SJSA1 (cell line): ENCODE results near the gene FBXO34. TPM values are rescaled to one million over a fixed set of nuclear protein-coding genes. Genes with fewer than 3 reads are reported as not detected.

Experiments
- DNase-seq, 2 experiments: peaks; one replicate each; pipeline ENCODE4 v3.0.0-alpha.2; 2015 to 2020; ENCODE audit warnings: low spot score in 2 of 2, low read depth in 1 of 2
- H3K27ac ChIP-seq: fragments of 250-450 bp; sonication (Bioruptor Pico); 2 replicates; pipeline ENCODE4 v1.5.1; 2020; ENCODE audit warnings: mild to moderate bottlenecking, moderate library complexity
- H3K27me3 ChIP-seq: fragments of 250-450 bp; sonication (Bioruptor Pico); replicated peaks from 2 replicates; pipeline ENCODE4 v1.5.1; 2020; ENCODE audit warnings: mild to moderate bottlenecking, moderate library complexity
- H3K36me3 ChIP-seq: fragments of 250-450 bp; sonication (Bioruptor Pico); 2 replicates; pipeline ENCODE4 v1.5.1; 2020; ENCODE audit warnings: mild to moderate bottlenecking
- H3K4me1 ChIP-seq: fragments of 250-450 bp; sonication (Bioruptor Pico); replicated peaks from 2 replicates; pipeline ENCODE4 v1.6.1; 2021; ENCODE audit warnings: mild to moderate bottlenecking
- H3K4me3 ChIP-seq: fragments of 250-450 bp; sonication (Bioruptor Pico); 2 replicates; pipeline ENCODE4 v1.5.1; 2020; ENCODE audit warnings: mild to moderate bottlenecking
- H3K9me3 ChIP-seq: fragments of 250-450 bp; sonication (Bioruptor Pico); replicated peaks from 2 replicates; pipeline ENCODE4 v1.5.1; 2020; ENCODE audit warnings: mild to moderate bottlenecking
- total RNA-seq: library from RNA; depleted of rRNA; stranded (reverse); fragments of >200 nt; shearing (Covaris generic); gene quantifications from 2 replicates; pipeline ENCODE4 v1.2.3, GENCODE V29; 2014

Gene FBXO34
- total RNA-seq, 1 experiment from 2014 or later, result 16.5 TPM

GRCh38 chr14:55249423-55249822 is 21.8 kb upstream of the FBXO34 start:
- H3K36me3 ChIP-seq, result no peaks in the 10 kb centered on the region
- no peaks in the 10 kb centered on the region for H3K9me3 ChIP-seq
- no peak for DNase-seq
- no peak overlapping the region for H3K27ac ChIP-seq
- H3K4me1 ChIP-seq, result no peaks in the 10 kb centered on the region
- no peak overlapping the region for H3K4me3 ChIP-seq
- 0 out of 2 replicates have a peak, but pooled peaks cover 5% of the 10 kb centered on the region for H3K27me3 ChIP-seq

- H3K27me3 ChIP-seq, result peaks cover 3% of the 10 kb centered on the region; the same call in 1 of the 2 replicates
- no peak for DNase-seq
- no peaks in the 10 kb centered on the region for H3K4me1 ChIP-seq
- H3K9me3 ChIP-seq, result no peaks in the 10 kb centered on the region
- H3K27ac ChIP-seq, result no peak overlapping the region
- H3K36me3 ChIP-seq, result no peaks in the 10 kb centered on the region
- H3K4me3 ChIP-seq, result no peak overlapping the region
Observed at GRCh38 chr14:55253276-55253675, 17.9 kb upstream of the FBXO34 start.

DNA sequence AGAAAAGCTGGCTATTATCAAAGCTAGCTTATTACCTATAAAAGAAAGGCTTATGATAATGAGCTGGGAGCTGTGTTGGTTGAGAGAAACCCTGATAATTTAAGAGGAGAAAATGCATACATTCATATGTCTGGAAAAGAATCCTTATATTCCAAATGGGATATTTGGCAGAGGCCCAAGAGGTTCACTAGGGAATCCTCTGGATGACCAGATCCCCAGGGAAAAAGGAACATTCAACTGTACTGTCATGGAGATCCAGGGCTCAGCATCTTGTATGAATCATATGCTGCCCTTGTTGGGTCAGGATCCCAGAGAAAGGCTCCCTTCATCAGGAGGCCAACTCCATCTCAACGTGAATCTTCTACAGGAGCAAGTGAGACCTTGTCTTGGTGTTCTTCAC is 16.6 kb upstream of the FBXO34 start:
- DNase-seq, result no peak
- Histone ChIP-seq H3K27me3 (peaks cover 3% of the 10 kb centered on the region; the same call in 1 of the 2 replicates), H3K27ac (no peak overlapping the region), H3K9me3 (no peaks in the 10 kb centered on the region), H3K4me3 (no peak overlapping the region), H3K4me1 (no peaks in the 10 kb centered on the region), H3K36me3 (no peaks in the 10 kb centered on the region)

DNA sequence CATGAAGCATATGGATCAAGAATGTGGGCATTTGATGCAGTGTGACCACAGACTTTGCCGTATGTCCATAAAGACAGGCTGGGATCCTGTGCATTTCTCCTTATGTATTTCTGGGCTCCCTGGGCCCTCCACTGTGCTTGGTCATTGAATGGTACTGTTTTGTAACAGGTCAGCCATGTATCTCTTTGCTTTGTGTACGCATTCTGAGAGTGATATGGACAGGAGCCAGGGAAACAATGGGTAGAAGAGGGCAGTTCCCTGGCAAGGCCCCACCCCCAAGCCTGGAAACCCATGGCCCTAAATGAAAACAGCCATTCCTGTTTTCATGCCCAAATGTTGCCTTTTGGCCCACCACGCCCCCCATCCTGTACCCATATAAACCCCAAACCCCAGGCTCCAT is 15.2 kb upstream of the FBXO34 start:
- H3K36me3 ChIP-seq, result no peaks in the 10 kb centered on the region
- H3K4me3 ChIP-seq, result no peak overlapping the region
- peaks cover 6% of the 10 kb centered on the region; the same call in 1 of the 2 replicates for H3K27me3 ChIP-seq
- no peaks in the 10 kb centered on the region for H3K4me1 ChIP-seq
- H3K27ac ChIP-seq, result no peak overlapping the region
- DNase-seq, result no peak
- no peaks in the 10 kb centered on the region for H3K9me3 ChIP-seq

DNA sequence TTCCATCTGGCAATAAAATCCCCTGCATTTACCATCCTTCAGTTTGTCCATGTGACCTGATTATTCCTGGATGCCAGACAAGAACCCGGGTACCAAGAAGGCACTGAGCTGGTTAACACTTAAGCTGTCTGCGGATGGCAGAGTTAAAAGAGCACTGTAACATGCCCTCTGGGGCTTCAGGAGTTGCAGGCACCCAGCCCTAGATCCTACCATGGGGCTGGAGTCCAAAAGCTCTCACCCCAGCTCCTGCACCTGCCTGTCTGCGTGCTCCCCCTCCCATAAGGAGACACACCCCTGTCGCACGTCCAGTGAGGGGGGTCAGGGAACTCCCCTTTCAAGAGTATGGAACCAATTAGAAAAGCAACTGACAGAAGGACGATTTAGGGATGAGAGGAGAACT is 14.6 kb upstream of the FBXO34 start:
- DNase-seq, result no peak
- Histone ChIP-seq H3K27me3 (peaks cover 6% of the 10 kb centered on the region; the same call in 1 of the 2 replicates), H3K36me3 (no peaks in the 10 kb centered on the region), H3K4me3 (no peak overlapping the region), H3K9me3 (no peaks in the 10 kb centered on the region), H3K27ac (no peak overlapping the region), H3K4me1 (no peaks in the 10 kb centered on the region)

GRCh38 chr14:55265197-55265596 is 6.0 kb upstream of the FBXO34 start:
- no peak for DNase-seq
- Histone ChIP-seq H3K4me3 (no peak overlapping the region), H3K36me3 (no peaks in the 10 kb centered on the region), H3K9me3 (no peaks in the 10 kb centered on the region), H3K27ac (no peak overlapping the region), H3K4me1 (peaks cover 16% of the 10 kb centered on the region), H3K27me3 (0 out of 2 replicates have a peak, but pooled peaks cover 3% of the 10 kb centered on the region)

DNA sequence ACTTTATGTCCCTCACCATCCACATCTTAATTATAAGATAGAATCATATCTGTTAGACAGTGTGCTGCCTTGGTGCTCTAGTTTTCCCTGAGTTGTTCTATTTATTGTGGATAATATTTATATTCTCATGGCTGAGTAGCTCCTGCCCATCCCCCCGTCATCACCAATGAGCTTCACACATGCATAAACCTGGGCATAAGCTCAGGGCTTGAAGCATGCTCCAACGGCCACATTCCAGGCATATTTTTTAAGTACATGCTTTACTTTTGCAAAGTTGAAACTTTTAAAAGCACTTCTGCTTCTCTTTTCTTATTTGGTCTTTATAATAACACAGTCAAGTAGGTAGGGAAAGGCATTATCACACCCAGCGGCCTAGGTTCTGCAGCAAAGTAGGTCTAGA is 3.4 kb upstream of the FBXO34 start:
- DNase-seq, result peak; percentile 44 to 50
- H3K27me3 ChIP-seq, result no peaks in the 10 kb centered on the region
- H3K4me3 ChIP-seq, result no peak overlapping the region
- H3K36me3 ChIP-seq, result peaks cover 3% of the 10 kb centered on the region; the same call in 1 of the 2 replicates
- H3K9me3 ChIP-seq, result no peaks in the 10 kb centered on the region
- peaks cover 23% of the 10 kb centered on the region for H3K4me1 ChIP-seq
- H3K27ac ChIP-seq, result peak overlapping the region; percentile 30

GRCh38 chr14:55271572-55272298 is 514 bp downstream of the FBXO34 start:
- peak; percentile 68 to 71 for DNase-seq
- H3K27ac ChIP-seq, result peak overlapping the region; percentile 77
- peaks cover 25% of the 10 kb centered on the region for H3K4me1 ChIP-seq
- no peaks in the 10 kb centered on the region for H3K9me3 ChIP-seq
- H3K36me3 ChIP-seq, result peaks cover 3% of the 10 kb centered on the region; the same call in 1 of the 2 replicates
- H3K27me3 ChIP-seq, result no peaks in the 10 kb centered on the region
- H3K4me3 ChIP-seq, result peak overlapping the region; percentile 87

DNA sequence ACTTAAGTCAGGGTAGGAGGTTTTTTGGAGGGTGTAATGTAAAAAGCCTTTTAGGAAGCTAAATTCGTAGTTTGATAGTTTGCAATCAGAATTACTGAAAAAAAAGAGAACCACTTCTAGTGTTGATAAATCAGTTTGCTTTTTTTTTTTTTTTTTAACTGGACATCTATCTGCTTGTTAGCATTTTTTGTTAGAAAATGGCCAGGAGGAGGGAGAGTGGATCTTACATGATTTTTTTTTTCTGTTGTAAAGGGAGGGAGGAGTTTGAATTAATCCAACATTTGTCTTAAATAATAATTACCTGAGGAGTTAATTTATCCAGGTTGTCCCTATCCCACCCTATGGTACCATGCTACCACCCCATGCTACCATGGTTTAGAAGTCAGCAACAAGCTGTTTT is 1.2 kb downstream of the FBXO34 start:
- Histone ChIP-seq H3K36me3 (peaks cover 3% of the 10 kb centered on the region; the same call in 1 of the 2 replicates), H3K27ac (no peak overlapping the region; the same call in 1 of the 2 replicates), H3K4me3 (peak overlapping the region; percentile 87), H3K27me3 (no peaks in the 10 kb centered on the region), H3K9me3 (no peaks in the 10 kb centered on the region), H3K4me1 (peaks cover 20% of the 10 kb centered on the region)
- DNase-seq, result no peak

DNA sequence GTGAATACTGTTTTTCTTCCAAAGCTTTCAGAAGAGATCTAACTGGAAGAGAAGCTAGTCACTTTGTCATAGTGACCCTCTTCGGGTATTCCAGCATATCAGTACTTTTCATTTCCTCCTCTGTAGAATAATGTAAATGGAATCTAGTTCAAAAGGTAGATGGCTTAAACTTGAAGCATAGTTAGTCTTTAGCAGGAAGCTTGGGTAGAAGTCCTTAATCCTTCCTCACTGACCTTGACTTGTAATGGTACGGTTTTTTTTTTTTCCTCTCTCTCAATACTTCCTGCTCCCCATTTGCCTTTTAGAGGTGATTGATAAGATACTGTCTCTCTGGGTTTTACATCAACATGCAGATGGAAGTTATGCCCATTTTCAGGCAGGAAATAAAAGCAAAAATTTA is 1.7 kb downstream of the FBXO34 start:
- Histone ChIP-seq H3K27ac (no peak overlapping the region), H3K9me3 (no peaks in the 10 kb centered on the region), H3K4me3 (no peak overlapping the region), H3K36me3 (peaks cover 3% of the 10 kb centered on the region; the same call in 1 of the 2 replicates), H3K4me1 (peaks cover 15% of the 10 kb centered on the region), H3K27me3 (no peaks in the 10 kb centered on the region)
- no peak for DNase-seq

DNA sequence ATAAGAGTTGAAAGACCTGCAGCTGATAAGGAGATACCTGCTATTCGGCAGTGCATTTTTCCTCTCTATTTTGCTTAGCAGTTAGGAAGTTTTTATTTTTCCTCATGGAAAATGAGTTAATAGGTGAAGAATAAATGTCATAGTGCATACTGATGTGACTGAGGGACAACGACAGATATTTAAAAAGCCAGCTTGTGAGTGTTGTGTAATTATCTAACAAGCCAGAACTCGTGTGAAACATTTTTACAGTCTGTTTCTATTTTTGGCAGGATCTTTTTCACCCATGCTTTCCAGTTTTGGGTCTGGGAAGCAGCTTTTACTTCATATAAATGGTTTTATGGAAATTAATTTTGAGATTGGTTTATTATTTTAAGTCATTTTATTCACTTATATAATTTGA is 2.9 kb downstream of the FBXO34 start:
- DNase-seq, result no peak
- H3K27ac ChIP-seq, result no peak overlapping the region
- H3K36me3 ChIP-seq, result peaks cover 10% of the 10 kb centered on the region; the same call in 1 of the 2 replicates
- no peaks in the 10 kb centered on the region for H3K27me3 ChIP-seq
- H3K4me1 ChIP-seq, result peaks cover 9% of the 10 kb centered on the region
- no peak overlapping the region for H3K4me3 ChIP-seq
- no peaks in the 10 kb centered on the region for H3K9me3 ChIP-seq

GRCh38 chr14:55274751-55275150 is 3.5 kb downstream of the FBXO34 start:
- Histone ChIP-seq H3K4me1 (peaks cover 9% of the 10 kb centered on the region), H3K27ac (no peak overlapping the region), H3K27me3 (no peaks in the 10 kb centered on the region), H3K9me3 (no peaks in the 10 kb centered on the region), H3K4me3 (no peak overlapping the region), H3K36me3 (peaks cover 11% of the 10 kb centered on the region; the same call in 1 of the 2 replicates)
- DNase-seq, result no peak

- no peak for DNase-seq
- Histone ChIP-seq H3K27me3 (no peaks in the 10 kb centered on the region), H3K36me3 (peaks cover 12% of the 10 kb centered on the region; the same call in 1 of the 2 replicates), H3K4me3 (no peak overlapping the region), H3K27ac (no peak overlapping the region), H3K4me1 (peaks cover 4% of the 10 kb centered on the region), H3K9me3 (no peaks in the 10 kb centered on the region)
Observed at GRCh38 chr14:55276736-55277135, 5.5 kb downstream of the FBXO34 start.

GRCh38 chr14:55277972-55278740 is 6.9 kb downstream of the FBXO34 start:
- Histone ChIP-seq H3K4me3 (no peak overlapping the region), H3K27ac (no peak overlapping the region), H3K9me3 (no peaks in the 10 kb centered on the region), H3K27me3 (no peaks in the 10 kb centered on the region), H3K36me3 (peaks cover 10% of the 10 kb centered on the region; the same call in 1 of the 2 replicates), H3K4me1 (no peaks in the 10 kb centered on the region; the same call in none of the 2 replicates)
- no peak for DNase-seq
